Neural cell (in vitro differentiated cells): Measurements from ENCODE around the gene DAW1. TPM values are rescaled to one million over a fixed set of nuclear protein-coding genes. Genes with fewer than 3 reads are reported as not detected.

Experiments
- H2AFZ ChIP-seq: fragments of 200-600, 300-800 bp; sonication (generic), shearing (Covaris generic); 2 replicates; pipeline ENCODE4 v1.6.0; 2014; ENCODE audit warnings: low read depth, mild to moderate bottlenecking, antibody characterized with exemption, low read length, moderate library complexity
- H3F3A ChIP-seq: fragments of 200-600 bp; shearing (Covaris generic); 2 replicates; pipeline ENCODE4 v1.6.1; 2016; ENCODE audit warnings: mild to moderate bottlenecking, moderate library complexity, mixed read lengths, antibody characterized with exemption, low read length; ENCODE audit not compliant: insufficient read depth, poor library complexity, severe bottlenecking
- H3K27ac ChIP-seq: fragments of 200-600, 300-800 bp; sonication (generic), shearing (Covaris generic); 2 replicates; pipeline ENCODE4 v1.5.1; 2014; ENCODE audit warnings: mild to moderate bottlenecking, low read length, moderate library complexity
- H3K27me3 ChIP-seq: fragments of 300-800, 200-600 bp; sonication (generic), shearing (Covaris generic); 2 replicates; pipeline ENCODE4 v1.6.0; 2014; ENCODE audit warnings: mild to moderate bottlenecking, low read depth, low read length, moderate library complexity; ENCODE audit not compliant: insufficient read depth
- H3K36me3 ChIP-seq: fragments of 300-800, 200-600 bp; sonication (generic), shearing (Covaris generic); 2 replicates; pipeline ENCODE4 v1.5.1; 2014; ENCODE audit warnings: mild to moderate bottlenecking, antibody characterized with exemption, low read length, moderate library complexity; ENCODE audit not compliant: insufficient read depth
- H3K4me2 ChIP-seq: fragments of 300-800, 200-600 bp; sonication (generic), shearing (Covaris generic); 2 replicates; pipeline ENCODE4 v1.6.0; 2014; ENCODE audit warnings: mild to moderate bottlenecking, low read length
- H3K4me3 ChIP-seq: fragments of 300-800, 200-600 bp; sonication (generic), shearing (Covaris generic); 2 replicates; pipeline ENCODE4 v1.5.1; 2014; ENCODE audit warnings: mild to moderate bottlenecking, low read length, moderate library complexity
- H3K79me2 ChIP-seq: fragments of 200-600 bp; shearing (Covaris generic); replicated peaks from 2 replicates; pipeline ENCODE4 v1.6.0; 2014; ENCODE audit warnings: mild to moderate bottlenecking, low read length, moderate library complexity; ENCODE audit not compliant: insufficient read depth
- H3K9ac ChIP-seq: fragments of 300-800, 200-600 bp; sonication (generic), shearing (Covaris generic); 2 replicates; pipeline ENCODE4 v1.6.1; 2016; ENCODE audit warnings: mild to moderate bottlenecking, low read length, mixed read lengths
- H3K9me2 ChIP-seq: fragments of 200-600 bp; shearing (Covaris generic); 2 replicates; pipeline ENCODE4 v1.6.1; 2016; ENCODE audit warnings: mild to moderate bottlenecking, low read length, mixed read lengths; ENCODE audit not compliant: insufficient read depth
- H3K9me3 ChIP-seq: fragments of 200-600, 300-800 bp; sonication (generic), shearing (Covaris generic); 2 replicates; pipeline ENCODE4 v1.6.1; 2016; ENCODE audit warnings: mild to moderate bottlenecking, mixed run types, low read length, moderate library complexity, mixed read lengths
- H4K20me1 ChIP-seq: fragments of 200-600 bp; shearing (Covaris generic); 2 replicates; pipeline ENCODE4 v1.6.1; 2016; ENCODE audit warnings: mild to moderate bottlenecking, mixed run types; ENCODE audit not compliant: insufficient read depth
- EP300 ChIP-seq: fragments of 450-650 bp; conservative IDR thresholded peaks from 2 replicates; pipeline ENCODE4 v1.6.1; 2014; ENCODE audit warnings: antibody characterized with exemption, mild to moderate bottlenecking, moderate library complexity; ENCODE audit not compliant: poor library complexity, severe bottlenecking
- EZH2 ChIP-seq: fragments of 200-600, 300-800 bp; shearing (Covaris generic), sonication (generic); IDR thresholded peaks from 2 replicates; pipeline ENCODE4 v1.6.1; 2014; ENCODE audit warnings: antibody characterized with exemption, low read length, borderline replicate concordance, mild to moderate bottlenecking; ENCODE audit not compliant: insufficient read depth, poor library complexity, severe bottlenecking
- MXI1 ChIP-seq: fragments of 450-650 bp; conservative IDR thresholded peaks from 2 replicates; pipeline ENCODE4 v1.6.1; 2014; ENCODE audit warnings: antibody characterized with exemption, mild to moderate bottlenecking; ENCODE audit not compliant: poor library complexity, severe bottlenecking
- POLR2AphosphoS5 ChIP-seq: IDR thresholded peaks from 2 replicates; pipeline ENCODE4 v1.6.1; 2012
- RAD21 ChIP-seq: fragments of 450-650 bp; conservative IDR thresholded peaks from 2 replicates; pipeline ENCODE4 v1.6.1; 2014; ENCODE audit warnings: antibody characterized with exemption, mild to moderate bottlenecking, moderate library complexity
- SMC3 ChIP-seq: fragments of 450-650 bp; conservative IDR thresholded peaks from 2 replicates; pipeline ENCODE4 v1.6.1; 2014; ENCODE audit warnings: antibody characterized with exemption, mild to moderate bottlenecking, moderate library complexity; ENCODE audit not compliant: poor library complexity
- TAF1 ChIP-seq: IDR thresholded peaks from 2 replicates; pipeline ENCODE4 v1.6.1; 2012; ENCODE audit warnings: low read depth
- polyA plus RNA-seq: library from polyadenylated mRNA; depleted of rRNA; stranded (reverse); fragments of >200 nt; gene quantifications from 2 replicates; pipeline ENCODE4 v1.2.3, GENCODE V29; 2014
- TF ChIP-seq, protein P1 (sequence below): IDR thresholded peaks from 2 replicates; pipeline ENCODE4 v1.6.1; 2012; ENCODE audit warnings: borderline replicate concordance
- TF ChIP-seq, protein P2 (sequence below): fragments of 450-650 bp; IDR thresholded peaks from 2 replicates; pipeline ENCODE4 v1.5.1; 2014; ENCODE audit warnings: antibody characterized with exemption, mild to moderate bottlenecking, moderate library complexity; ENCODE audit not compliant: poor library complexity, severe bottlenecking

The DAW1 gene
- polyA plus RNA-seq, 1 donor from 2014 or later: 1.5 TPM

DNA sequence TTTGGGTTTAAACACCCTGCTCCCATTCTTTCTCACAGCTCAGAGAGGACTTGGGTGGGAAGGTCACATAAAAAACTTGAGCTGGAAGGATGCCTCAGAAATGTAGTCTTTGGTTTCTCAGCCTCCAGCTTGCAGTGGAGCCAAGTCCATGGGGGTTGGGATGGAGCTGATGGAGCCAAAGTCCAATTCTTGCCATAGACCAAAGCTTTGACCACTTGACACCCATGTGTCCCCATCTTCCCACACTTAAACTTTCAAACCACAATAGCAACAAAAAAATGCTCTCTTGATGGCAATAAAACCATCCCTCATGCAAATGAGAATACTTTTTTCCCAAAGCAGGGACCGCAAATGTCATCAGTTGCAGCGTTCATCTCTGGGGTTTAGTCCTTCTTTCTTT is 14.7 kb upstream of the DAW1 start:
- Histone ChIP-seq H3K27ac (no peak overlapping the region), H2AFZ (no peak overlapping the region), H3K79me2 (no peaks in the 10 kb centered on the region), H3F3A (no peaks in the 10 kb centered on the region), H3K9me3 (no peaks in the 10 kb centered on the region), H3K9me2 (no peaks in the 10 kb centered on the region), H3K4me2 (no peak overlapping the region), H3K4me3 (no peak overlapping the region), H3K27me3 (no peaks in the 10 kb centered on the region), H3K36me3 (no peaks in the 10 kb centered on the region), H3K9ac (no peak overlapping the region), H4K20me1 (no peaks in the 10 kb centered on the region)
- no peak for TF ChIP-seq MXI1
- no peak for TF ChIP-seq EP300
- TF ChIP-seq RAD21: no peak
- TF ChIP-seq POLR2AphosphoS5: no peak
- TF ChIP-seq, protein P1, sequence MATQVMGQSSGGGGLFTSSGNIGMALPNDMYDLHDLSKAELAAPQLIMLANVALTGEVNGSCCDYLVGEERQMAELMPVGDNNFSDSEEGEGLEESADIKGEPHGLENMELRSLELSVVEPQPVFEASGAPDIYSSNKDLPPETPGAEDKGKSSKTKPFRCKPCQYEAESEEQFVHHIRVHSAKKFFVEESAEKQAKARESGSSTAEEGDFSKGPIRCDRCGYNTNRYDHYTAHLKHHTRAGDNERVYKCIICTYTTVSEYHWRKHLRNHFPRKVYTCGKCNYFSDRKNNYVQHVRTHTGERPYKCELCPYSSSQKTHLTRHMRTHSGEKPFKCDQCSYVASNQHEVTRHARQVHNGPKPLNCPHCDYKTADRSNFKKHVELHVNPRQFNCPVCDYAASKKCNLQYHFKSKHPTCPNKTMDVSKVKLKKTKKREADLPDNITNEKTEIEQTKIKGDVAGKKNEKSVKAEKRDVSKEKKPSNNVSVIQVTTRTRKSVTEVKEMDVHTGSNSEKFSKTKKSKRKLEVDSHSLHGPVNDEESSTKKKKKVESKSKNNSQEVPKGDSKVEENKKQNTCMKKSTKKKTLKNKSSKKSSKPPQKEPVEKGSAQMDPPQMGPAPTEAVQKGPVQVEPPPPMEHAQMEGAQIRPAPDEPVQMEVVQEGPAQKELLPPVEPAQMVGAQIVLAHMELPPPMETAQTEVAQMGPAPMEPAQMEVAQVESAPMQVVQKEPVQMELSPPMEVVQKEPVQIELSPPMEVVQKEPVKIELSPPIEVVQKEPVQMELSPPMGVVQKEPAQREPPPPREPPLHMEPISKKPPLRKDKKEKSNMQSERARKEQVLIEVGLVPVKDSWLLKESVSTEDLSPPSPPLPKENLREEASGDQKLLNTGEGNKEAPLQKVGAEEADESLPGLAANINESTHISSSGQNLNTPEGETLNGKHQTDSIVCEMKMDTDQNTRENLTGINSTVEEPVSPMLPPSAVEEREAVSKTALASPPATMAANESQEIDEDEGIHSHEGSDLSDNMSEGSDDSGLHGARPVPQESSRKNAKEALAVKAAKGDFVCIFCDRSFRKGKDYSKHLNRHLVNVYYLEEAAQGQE: no peak
- TF ChIP-seq, protein P2, sequence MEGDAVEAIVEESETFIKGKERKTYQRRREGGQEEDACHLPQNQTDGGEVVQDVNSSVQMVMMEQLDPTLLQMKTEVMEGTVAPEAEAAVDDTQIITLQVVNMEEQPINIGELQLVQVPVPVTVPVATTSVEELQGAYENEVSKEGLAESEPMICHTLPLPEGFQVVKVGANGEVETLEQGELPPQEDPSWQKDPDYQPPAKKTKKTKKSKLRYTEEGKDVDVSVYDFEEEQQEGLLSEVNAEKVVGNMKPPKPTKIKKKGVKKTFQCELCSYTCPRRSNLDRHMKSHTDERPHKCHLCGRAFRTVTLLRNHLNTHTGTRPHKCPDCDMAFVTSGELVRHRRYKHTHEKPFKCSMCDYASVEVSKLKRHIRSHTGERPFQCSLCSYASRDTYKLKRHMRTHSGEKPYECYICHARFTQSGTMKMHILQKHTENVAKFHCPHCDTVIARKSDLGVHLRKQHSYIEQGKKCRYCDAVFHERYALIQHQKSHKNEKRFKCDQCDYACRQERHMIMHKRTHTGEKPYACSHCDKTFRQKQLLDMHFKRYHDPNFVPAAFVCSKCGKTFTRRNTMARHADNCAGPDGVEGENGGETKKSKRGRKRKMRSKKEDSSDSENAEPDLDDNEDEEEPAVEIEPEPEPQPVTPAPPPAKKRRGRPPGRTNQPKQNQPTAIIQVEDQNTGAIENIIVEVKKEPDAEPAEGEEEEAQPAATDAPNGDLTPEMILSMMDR: no peak
- TF ChIP-seq TAF1: no peak
- TF ChIP-seq SMC3: no peak
- no peak for TF ChIP-seq EZH2

DNA sequence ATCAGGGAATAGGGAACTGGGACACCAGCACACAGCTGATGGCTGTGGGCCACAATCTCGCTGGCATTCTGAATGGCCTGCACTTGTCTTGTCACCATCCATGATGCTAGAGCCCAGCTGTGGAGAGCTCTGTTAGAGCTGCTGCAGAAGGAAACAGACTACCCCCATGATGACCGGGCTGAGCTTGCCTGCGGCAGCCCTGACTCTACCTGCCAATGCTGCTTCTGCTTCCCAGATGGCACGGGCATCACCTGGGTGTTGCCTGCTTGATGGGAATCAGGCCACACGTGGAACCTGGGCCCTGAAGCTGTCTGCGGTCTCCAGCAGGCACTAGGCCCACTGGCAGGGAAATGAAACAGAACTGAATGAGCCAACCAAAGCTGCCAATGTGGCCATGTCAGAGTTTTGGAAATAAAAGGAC is 11.2 kb upstream of the DAW1 start:
- H3F3A ChIP-seq: no peaks in the 10 kb centered on the region
- no peak overlapping the region for H2AFZ ChIP-seq
- H3K9ac ChIP-seq: no peak overlapping the region
- no peak overlapping the region for H3K4me2 ChIP-seq
- no peaks in the 10 kb centered on the region for H3K36me3 ChIP-seq
- H3K9me3 ChIP-seq: no peaks in the 10 kb centered on the region
- no peak overlapping the region for H3K27ac ChIP-seq
- H4K20me1 ChIP-seq: no peaks in the 10 kb centered on the region
- H3K4me3 ChIP-seq: no peak overlapping the region
- no peaks in the 10 kb centered on the region for H3K79me2 ChIP-seq
- H3K9me2 ChIP-seq: no peaks in the 10 kb centered on the region
- H3K27me3 ChIP-seq: no peaks in the 10 kb centered on the region
- TF ChIP-seq RAD21: no peak
- no peak for TF ChIP-seq SMC3
- no peak for TF ChIP-seq POLR2AphosphoS5
- no peak for TF ChIP-seq TAF1
- no peak for TF ChIP-seq MXI1
- TF ChIP-seq EP300: no peak
- TF ChIP-seq, protein P1: no peak
- TF ChIP-seq EZH2: no peak
- TF ChIP-seq, protein P2: no peak
